ENCODE measurements around the gene COX6A1. TPM values are rescaled to one million over a fixed set of nuclear protein-coding genes. Genes with fewer than 3 reads are reported as not detected.

COX6A1 gene
- polyA plus RNA-seq, 10 donors, result 87.5 to 161 (median 112) TPM

- DNase-seq, result no peak
These were observed 52.4 kb downstream of the COX6A1 start for GRCh38 chr12:120490325-120490724.

Other genes with a start within 250 kb of the COX6A1 start
- 10 to 100 TPM; 32.7 to 50.4 (median 39.9) TPM for gene GCN1, start 243.4 kb upstream of the COX6A1 start, polyA plus RNA-seq (ENCODE audit: insufficient read length in 10 of 10)
- 1,000 to 10,000 TPM; 2,859 to 4,622 (median 4,054) TPM for gene RPLP0, start 237.0 kb upstream of the COX6A1 start, polyA plus RNA-seq (ENCODE audit: insufficient read length in 10 of 10)
- gene PXN, start 172.4 kb upstream of the COX6A1 start, polyA plus RNA-seq (ENCODE audit: insufficient read length in 10 of 10), result 100 to 1,000 TPM in 9 of 10 donors, 10 to 100 TPM in 1; 88.7 to 164 (median 134) TPM
- not detected for gene RNU4-2, start 146.2 kb upstream of the COX6A1 start, polyA plus RNA-seq (ENCODE audit: insufficient read length in 10 of 10)
- gene RNU4-1, start 144.9 kb upstream of the COX6A1 start, polyA plus RNA-seq (ENCODE audit: insufficient read length in 10 of 10), result not detected
- gene SIRT4, start 135.8 kb upstream of the COX6A1 start, polyA plus RNA-seq (ENCODE audit: insufficient read length in 10 of 10), result 1 to 10 TPM; 2.4 to 4.9 (median 4.2) TPM
- gene PLA2G1B, start 110.3 kb upstream of the COX6A1 start, polyA plus RNA-seq (ENCODE audit: insufficient read length in 10 of 10), result not detected
- 1 to 10 TPM; 2.9 to 6.0 (median 3.9) TPM for gene MSI1, start 68.9 kb upstream of the COX6A1 start, polyA plus RNA-seq (ENCODE audit: insufficient read length in 10 of 10)
- gene TRIAP1, start 8.3 kb downstream of the COX6A1 start, polyA plus RNA-seq (ENCODE audit: insufficient read length in 10 of 10), result 10 to 100 TPM; 32.4 to 39.7 (median 35.6) TPM
- 10 to 100 TPM; 13.8 to 21.7 (median 16.2) TPM for gene GATC, start 8.3 kb downstream of the COX6A1 start, polyA plus RNA-seq (ENCODE audit: insufficient read length in 10 of 10)
- 100 to 1,000 TPM in 2 of 10 donors, 10 to 100 TPM in 8; 80.3 to 133 (median 91.6) TPM for gene SRSF9, start 31.6 kb downstream of the COX6A1 start, polyA plus RNA-seq (ENCODE audit: insufficient read length in 10 of 10)
- gene DYNLL1, start 58.0 kb downstream of the COX6A1 start, polyA plus RNA-seq (ENCODE audit: insufficient read length in 10 of 10), result 100 to 1,000 TPM; 284 to 451 (median 337) TPM
- gene COQ5, start 91.0 kb downstream of the COX6A1 start, polyA plus RNA-seq (ENCODE audit: insufficient read length in 10 of 10), result 10 to 100 TPM; 29.2 to 43.2 (median 35.4) TPM
- gene RNF10, start 96.2 kb downstream of the COX6A1 start, polyA plus RNA-seq (ENCODE audit: insufficient read length in 10 of 10), result 100 to 1,000 TPM; 148 to 189 (median 157) TPM
- gene POP5, start 143.3 kb downstream of the COX6A1 start, polyA plus RNA-seq (ENCODE audit: insufficient read length in 10 of 10), result 10 to 100 TPM; 17.3 to 31.1 (median 24.4) TPM
- gene CABP1, start 202.5 kb downstream of the COX6A1 start, polyA plus RNA-seq (ENCODE audit: insufficient read length in 10 of 10), result 1 to 10 TPM; 1.0 to 4.0 (median 1.8) TPM
- gene MLEC, start 249.0 kb downstream of the COX6A1 start, polyA plus RNA-seq (ENCODE audit: insufficient read length in 10 of 10), result 100 to 1,000 TPM in 1 of 10 donors, 10 to 100 TPM in 9; 70.3 to 100 (median 75.3) TPM

All from muscle of back (tissue), 11 donors.